ENCODE measurements around the gene GPR151.

The GPR151 gene

GRCh38 chr5:146560205-146560812 lies 44.3 kb upstream of the GPR151 start:
- TF ChIP-seq POLR2AphosphoS5 (IDR thresholded peaks at IDR 0.05; ENCODE audit: low read depth, low read length) (no peak), FOXP2 (optimal IDR thresholded peaks at IDR 0.05; ENCODE audit: borderline replicate concordance, extremely low read depth, extremely low read length, insufficient read depth) (no peak), SIN3A (IDR thresholded peaks at IDR 0.05; ENCODE audit: borderline replicate concordance, insufficient read depth, low read length) (no peak), REST (IDR thresholded peaks at IDR 0.05; ENCODE audit: insufficient read depth in 1 of 2, low read depth in 2 of 2, low read length in 2 of 2) (no peak), TAF1 (IDR thresholded peaks at IDR 0.05; ENCODE audit: borderline replicate concordance, insufficient read depth, low read length) (no peak)

- TF ChIP-seq POLR2AphosphoS5 (IDR thresholded peaks at IDR 0.05; ENCODE audit: low read depth, low read length) (no peak), SIN3A (IDR thresholded peaks at IDR 0.05; ENCODE audit: borderline replicate concordance, insufficient read depth, low read length) (no peak), REST (IDR thresholded peaks at IDR 0.05; ENCODE audit: insufficient read depth in 1 of 2, low read depth in 2 of 2, low read length in 2 of 2) (no peak), FOXP2 (optimal IDR thresholded peaks at IDR 0.05; ENCODE audit: borderline replicate concordance, extremely low read depth, extremely low read length, insufficient read depth) (no peak), TAF1 (IDR thresholded peaks at IDR 0.05; ENCODE audit: borderline replicate concordance, insufficient read depth, low read length) (no peak)
Measured at GRCh38 chr5:146553446-146553845, 37.5 kb upstream of the GPR151 start.

GRCh38 chr5:146549615-146550014 lies 33.6 kb upstream of the GPR151 start:
- TF ChIP-seq TAF1 (IDR thresholded peaks at IDR 0.05; ENCODE audit: borderline replicate concordance, insufficient read depth, low read length): no peak
- no peak for TF ChIP-seq FOXP2 (optimal IDR thresholded peaks at IDR 0.05; ENCODE audit: borderline replicate concordance, extremely low read depth, extremely low read length, insufficient read depth)
- no peak for TF ChIP-seq POLR2AphosphoS5 (IDR thresholded peaks at IDR 0.05; ENCODE audit: low read depth, low read length)
- no peak for TF ChIP-seq SIN3A (IDR thresholded peaks at IDR 0.05; ENCODE audit: borderline replicate concordance, insufficient read depth, low read length)
- no peak for TF ChIP-seq REST (IDR thresholded peaks at IDR 0.05; ENCODE audit: insufficient read depth in 1 of 2, low read depth in 2 of 2, low read length in 2 of 2)

GRCh38 chr5:146548781-146549449 lies 32.9 kb upstream of the GPR151 start:
- TF ChIP-seq POLR2AphosphoS5 (IDR thresholded peaks at IDR 0.05; ENCODE audit: low read depth, low read length) (no peak), TAF1 (IDR thresholded peaks at IDR 0.05; ENCODE audit: borderline replicate concordance, insufficient read depth, low read length) (no peak), REST (IDR thresholded peaks at IDR 0.05; ENCODE audit: insufficient read depth in 1 of 2, low read depth in 2 of 2, low read length in 2 of 2) (no peak), SIN3A (IDR thresholded peaks at IDR 0.05; ENCODE audit: borderline replicate concordance, insufficient read depth, low read length) (no peak), FOXP2 (optimal IDR thresholded peaks at IDR 0.05; ENCODE audit: borderline replicate concordance, extremely low read depth, extremely low read length, insufficient read depth) (no peak)

Measured in PFSK-1 (cell line).